Gastrocnemius medialis (tissue), 4 donors: Measurements from ENCODE around the gene USP16.

Experiments
- CTCF ChIP-seq, 5 experiments: fragments of 450-650 bp in 3 of 5; fragments of 200-600 bp in 2 of 5; sonication (generic) in 2 of 5; IDR thresholded peaks in 4 of 5; conservative IDR thresholded peaks in 1 of 5; 1 replicate in 4 of 5; 2 replicates in 1 of 5; pipeline ENCODE4 v1.5.1; 2016 to 2019; ENCODE audit warnings: antibody characterized with exemption in 5 of 5, mild to moderate bottlenecking in 3 of 5, moderate library complexity in 3 of 5
- POLR2A ChIP-seq, 2 donors: fragments of 450-650 bp; IDR thresholded peaks; one replicate each; pipeline ENCODE4 v1.6.1; 2017; ENCODE audit warnings: antibody characterized with exemption in 2 of 2, mild to moderate bottlenecking in 2 of 2, moderate library complexity in 2 of 2

DNA sequence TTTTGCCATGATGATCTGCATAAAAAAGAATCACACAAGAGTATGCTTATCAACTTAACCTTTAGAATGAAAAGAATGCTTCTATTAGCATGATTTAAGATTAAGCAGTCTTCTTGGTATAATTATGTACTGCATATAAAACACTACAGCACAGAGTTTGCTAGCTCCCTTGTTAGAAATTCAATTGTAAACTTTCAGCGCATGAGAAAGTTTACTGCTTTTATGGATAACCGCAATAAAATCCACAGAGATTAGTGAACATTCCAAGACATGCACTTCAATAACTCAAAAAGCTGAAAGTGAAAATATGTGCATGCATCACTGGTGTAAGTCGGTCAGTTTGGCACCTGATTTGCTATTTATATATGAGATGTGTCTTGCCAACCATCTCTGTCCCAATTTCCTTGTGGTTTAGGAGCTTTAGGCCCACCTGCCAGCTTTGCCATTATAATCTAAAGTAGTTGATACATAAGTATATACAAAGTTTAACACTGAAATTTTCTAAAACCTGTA lies 32.1 kb downstream of the USP16 start:
- TF ChIP-seq CTCF (IDR thresholded peaks at IDR 0.05 in 4 of 5, conservative IDR thresholded peaks at IDR 0.05 in 1 of 5) (no peak), POLR2A (IDR thresholded peaks at IDR 0.05) (no peak)
